H1 (cell line): ENCODE results near the gene SLC26A6. TPM values are rescaled to one million over a fixed set of nuclear protein-coding genes. Genes with fewer than 3 reads are reported as not detected.

Experiments used
- CEBPB ChIP-seq: IDR thresholded peaks from 2 replicates; pipeline ENCODE4 v1.6.1; 2012; ENCODE audit warnings: low read depth, low read length
- USF2 ChIP-seq: IDR thresholded peaks from 2 replicates; pipeline ENCODE4 v1.6.1; 2011; ENCODE audit warnings: low read length, improper control_type of control experiment
- ZNF274 ChIP-seq: IDR thresholded peaks from 2 replicates; pipeline ENCODE4 v1.7.0; 2012; ENCODE audit warnings: low read length, borderline replicate concordance; ENCODE audit errors: extremely low read depth
- polyA plus RNA-seq, 7 experiments: library from polyadenylated mRNA; depleted of rRNA in 3 of 7; stranded (reverse) in 5 of 7; unstranded in 2 of 7; fragments of >200 nt in 5 of 7; fragments of 200-250 nt in 2 of 7; gene quantifications; 1 replicate in 5 of 7; 2 replicates in 1 of 7; 4 replicates in 1 of 7; pipeline versions ENCODE4 v1.2.1 to v1.2.3, GENCODE V29; 2011 to 2013; ENCODE audit warnings: missing spikeins in 2 of 7, mixed read lengths in 2 of 7
- total RNA-seq: library from RNA; stranded (reverse); fragmentation: NEBNext Ultra II Directional; extraction: Animal tissue kit (Norgen Biotek cat#: 25700); gene quantifications from 2 replicates; pipeline ENCODE4 v1.2.1, GENCODE V29; 2021
- TF ChIP-seq, protein P1 (sequence below), 3 experiments: IDR thresholded peaks; 1 replicate in 2 of 3; 2 replicates in 1 of 3; pipeline versions ENCODE4 v1.5.1 to v1.6.1; 2011; ENCODE audit warnings: low read length in 3 of 3, mild to moderate bottlenecking in 3 of 3, inconsistent platforms in 2 of 3, low read depth in 1 of 3, moderate library complexity in 1 of 3; ENCODE audit not compliant: insufficient read depth in 1 of 3; ENCODE audit errors: control extremely low read depth in 1 of 3

The SLC26A6 gene
- total and polyA plus RNA-seq, 2 of the 8 experiments (the other 6 are each of a cell fraction or from before 2014, with no cell fraction given): 50.4 to 58.0 TPM

DNA sequence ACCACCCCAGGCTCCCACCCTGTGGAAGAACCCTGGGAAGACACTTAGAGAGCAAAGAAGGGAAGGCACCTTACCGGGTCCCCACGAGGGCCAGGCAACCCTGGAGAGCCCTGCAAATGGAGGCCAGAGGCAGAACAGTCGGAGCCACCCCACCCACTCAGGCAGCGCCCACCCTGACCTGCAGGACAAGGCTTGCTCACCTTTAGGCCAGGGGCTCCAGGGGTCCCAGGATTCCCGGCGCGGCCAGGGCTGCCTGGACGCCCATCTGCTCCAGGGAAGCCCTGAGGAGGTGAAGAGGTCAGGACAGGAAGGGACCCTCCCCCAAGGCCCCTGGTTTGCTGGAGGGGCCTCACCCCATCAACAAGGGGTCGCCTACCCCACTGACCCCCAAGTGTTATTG, 50.4 kb downstream of the SLC26A6 start (continued):
- TF ChIP-seq, protein P1, sequence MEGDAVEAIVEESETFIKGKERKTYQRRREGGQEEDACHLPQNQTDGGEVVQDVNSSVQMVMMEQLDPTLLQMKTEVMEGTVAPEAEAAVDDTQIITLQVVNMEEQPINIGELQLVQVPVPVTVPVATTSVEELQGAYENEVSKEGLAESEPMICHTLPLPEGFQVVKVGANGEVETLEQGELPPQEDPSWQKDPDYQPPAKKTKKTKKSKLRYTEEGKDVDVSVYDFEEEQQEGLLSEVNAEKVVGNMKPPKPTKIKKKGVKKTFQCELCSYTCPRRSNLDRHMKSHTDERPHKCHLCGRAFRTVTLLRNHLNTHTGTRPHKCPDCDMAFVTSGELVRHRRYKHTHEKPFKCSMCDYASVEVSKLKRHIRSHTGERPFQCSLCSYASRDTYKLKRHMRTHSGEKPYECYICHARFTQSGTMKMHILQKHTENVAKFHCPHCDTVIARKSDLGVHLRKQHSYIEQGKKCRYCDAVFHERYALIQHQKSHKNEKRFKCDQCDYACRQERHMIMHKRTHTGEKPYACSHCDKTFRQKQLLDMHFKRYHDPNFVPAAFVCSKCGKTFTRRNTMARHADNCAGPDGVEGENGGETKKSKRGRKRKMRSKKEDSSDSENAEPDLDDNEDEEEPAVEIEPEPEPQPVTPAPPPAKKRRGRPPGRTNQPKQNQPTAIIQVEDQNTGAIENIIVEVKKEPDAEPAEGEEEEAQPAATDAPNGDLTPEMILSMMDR (IDR thresholded peaks at IDR 0.05; ENCODE audit: control extremely low read depth in 1 of 3, insufficient read depth in 1 of 3, low read depth in 1 of 3, low read length in 3 of 3): no peak
- no peak for TF ChIP-seq ZNF274
- TF ChIP-seq USF2: no peak
- no peak for TF ChIP-seq CEBPB
- TF ChIP-seq, all 59 proteins: peak for 0
